ENCODE results near the gene PIWIL4.

Gene PIWIL4

DNA sequence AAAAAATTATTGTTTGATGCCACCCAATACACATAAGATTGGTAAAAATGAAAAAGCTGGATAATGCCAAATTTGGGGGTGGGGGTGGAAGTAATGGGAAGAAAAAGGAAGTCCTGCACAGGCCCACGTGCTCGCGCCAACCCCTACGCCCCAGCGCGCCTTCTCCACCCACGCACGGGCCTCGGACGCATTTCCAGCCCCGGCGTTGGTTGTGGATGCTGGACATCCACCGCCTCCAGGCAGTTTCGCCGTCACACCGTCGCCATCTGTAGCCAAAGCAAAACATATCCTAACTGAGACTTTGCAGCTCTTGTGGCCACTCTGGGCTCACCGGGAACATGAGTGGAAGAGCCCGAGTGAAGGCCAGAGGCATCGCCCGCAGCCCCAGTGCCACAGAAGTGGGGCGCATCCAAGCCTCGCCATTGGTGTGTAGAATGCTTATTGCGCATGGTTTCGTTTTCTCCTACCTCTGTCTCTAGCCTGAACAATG, at the start of gene PIWIL4:
Gene PIWIL4 (plus strand): TSS at position 188 of the 490 bp plus-strand sequence. CDS start 151 bp downstream, at position 339.
- DNase-seq (ENCODE audit: low spot score) = no peak

DNA sequence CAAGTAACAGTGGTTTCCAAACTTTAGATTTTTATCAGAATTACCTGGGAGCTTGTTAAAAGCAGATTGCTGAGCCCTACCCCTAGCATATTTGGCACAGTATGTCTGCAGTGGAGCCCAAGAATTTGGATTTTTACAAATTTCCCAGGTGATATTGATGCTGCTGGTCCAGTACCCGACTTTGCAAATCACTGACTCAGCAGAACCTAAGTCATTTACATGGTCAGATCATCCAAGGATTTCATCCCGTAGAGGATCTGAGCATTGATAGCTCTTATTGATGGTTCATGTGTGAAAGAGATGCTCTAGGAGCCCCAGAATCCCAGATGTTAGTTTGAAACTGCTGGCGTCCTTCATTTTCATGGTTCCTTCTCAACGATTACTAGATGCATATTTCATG, 48.9 kb upstream of the PIWIL4 start:
- no peak for DNase-seq (ENCODE audit: low spot score)

GRCh38 chr11:94519478-94520084, 47.6 kb upstream of the PIWIL4 start:
- DNase-seq (ENCODE audit: low spot score) = peak; percentile 20

GRCh38 chr11:94521684-94522083, 45.5 kb upstream of the PIWIL4 start:
- DNase-seq (ENCODE audit: low spot score) = peak; percentile 28

GRCh38 chr11:94524341-94524740, 42.8 kb upstream of the PIWIL4 start:
- DNase-seq (ENCODE audit: low spot score) = no peak

DNA sequence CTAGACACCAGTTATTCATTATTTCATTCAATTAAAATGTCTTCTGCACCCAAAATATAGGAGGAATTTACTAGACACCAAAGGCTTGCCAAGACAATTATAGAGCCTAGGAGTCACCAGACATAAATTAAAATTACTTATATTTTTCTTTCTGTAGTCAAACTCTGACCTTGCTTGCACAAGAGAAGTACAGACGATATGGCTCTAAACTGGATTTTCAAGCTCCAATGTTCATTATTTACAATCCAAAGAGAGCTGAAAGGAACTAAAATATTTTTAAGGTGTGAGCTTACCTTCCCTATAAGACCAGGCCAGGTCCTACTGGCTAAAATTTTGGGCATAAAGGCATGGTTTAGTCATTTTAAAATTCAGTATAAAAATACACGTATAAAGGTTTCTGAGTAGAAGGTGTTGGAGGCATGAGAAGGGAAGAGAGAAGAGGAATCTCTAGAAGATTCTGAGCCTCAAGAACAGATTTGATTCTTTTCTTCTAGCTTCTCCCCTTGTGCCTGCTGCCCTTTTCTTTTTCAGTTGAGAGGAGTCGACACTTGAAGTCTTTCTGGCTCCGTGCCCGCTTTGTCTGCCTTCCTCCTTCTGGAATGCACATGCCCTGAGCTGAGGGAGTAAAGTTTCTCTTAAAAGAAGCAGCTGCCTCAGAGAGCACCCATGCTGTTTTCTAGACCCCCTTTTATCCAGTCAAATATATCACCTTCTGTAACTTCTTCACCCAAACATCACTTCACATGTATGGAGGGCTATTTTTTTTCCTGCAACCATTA, 41.4 kb upstream of the PIWIL4 start:
- peak; percentile 15 for DNase-seq (ENCODE audit: low spot score)

DNA sequence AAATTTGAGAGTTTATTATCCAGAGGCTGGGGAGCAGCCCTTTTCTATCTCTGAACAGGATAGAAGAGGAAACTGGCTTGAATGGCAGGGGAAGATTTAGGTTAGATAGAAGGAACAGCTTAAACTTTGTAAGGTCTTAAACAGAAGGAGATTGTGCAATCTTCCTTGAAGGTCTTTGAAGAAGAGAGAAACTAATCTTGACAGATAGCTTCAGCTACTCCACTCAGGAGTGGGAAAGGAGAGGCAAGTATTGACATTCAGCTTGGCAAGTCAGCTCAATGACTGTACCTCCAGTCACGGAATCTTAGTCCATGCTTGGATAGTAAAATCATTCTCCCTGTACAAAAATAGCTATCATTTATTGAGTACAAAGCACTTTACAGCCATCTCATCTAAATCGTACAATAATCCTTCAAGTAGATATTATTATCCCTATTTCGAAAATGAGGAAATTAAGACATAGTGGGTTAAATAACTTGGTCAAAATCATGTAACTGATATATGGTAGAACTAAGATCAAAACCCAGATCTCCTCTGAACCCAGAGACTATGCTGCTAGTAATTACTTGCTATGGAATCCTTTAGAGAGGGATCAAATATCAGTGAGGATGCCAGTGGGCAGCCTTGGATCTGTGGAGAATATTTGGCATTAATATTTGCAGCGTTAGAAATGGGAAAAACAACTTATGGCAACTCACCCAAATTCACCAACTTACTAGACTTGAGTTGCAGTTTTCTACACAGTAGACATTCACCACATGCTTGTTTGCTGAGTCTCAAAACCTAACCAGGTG, 40.3 kb upstream of the PIWIL4 start:
- DNase-seq (ENCODE audit: low spot score) = no peak

- no peak for DNase-seq (ENCODE audit: low spot score)
Observed at GRCh38 chr11:94528551-94528950, 38.6 kb upstream of the PIWIL4 start.

DNA sequence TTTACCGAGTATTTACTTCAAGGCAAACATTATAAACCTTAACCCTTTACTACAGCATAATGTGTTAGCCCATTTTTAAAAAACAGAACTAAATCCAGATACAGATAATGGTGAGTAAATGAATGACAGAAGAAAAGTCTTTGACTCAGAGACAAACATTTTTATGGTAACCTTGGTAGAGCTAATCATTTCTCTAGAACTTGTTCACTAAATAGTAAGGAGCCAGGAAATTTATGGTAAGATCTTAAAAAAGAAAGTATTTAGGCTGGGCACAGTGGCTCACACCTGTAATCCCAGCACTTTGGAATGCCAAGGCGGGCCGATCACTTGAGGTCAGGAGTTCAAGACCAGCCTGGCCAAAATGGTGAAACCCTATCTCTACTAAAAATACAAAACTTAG, 35.0 kb upstream of the PIWIL4 start:
- DNase-seq (ENCODE audit: low spot score) = no peak

GRCh38 chr11:94533206-94533605, 34.0 kb upstream of the PIWIL4 start:
- no peak for DNase-seq (ENCODE audit: low spot score)

DNA sequence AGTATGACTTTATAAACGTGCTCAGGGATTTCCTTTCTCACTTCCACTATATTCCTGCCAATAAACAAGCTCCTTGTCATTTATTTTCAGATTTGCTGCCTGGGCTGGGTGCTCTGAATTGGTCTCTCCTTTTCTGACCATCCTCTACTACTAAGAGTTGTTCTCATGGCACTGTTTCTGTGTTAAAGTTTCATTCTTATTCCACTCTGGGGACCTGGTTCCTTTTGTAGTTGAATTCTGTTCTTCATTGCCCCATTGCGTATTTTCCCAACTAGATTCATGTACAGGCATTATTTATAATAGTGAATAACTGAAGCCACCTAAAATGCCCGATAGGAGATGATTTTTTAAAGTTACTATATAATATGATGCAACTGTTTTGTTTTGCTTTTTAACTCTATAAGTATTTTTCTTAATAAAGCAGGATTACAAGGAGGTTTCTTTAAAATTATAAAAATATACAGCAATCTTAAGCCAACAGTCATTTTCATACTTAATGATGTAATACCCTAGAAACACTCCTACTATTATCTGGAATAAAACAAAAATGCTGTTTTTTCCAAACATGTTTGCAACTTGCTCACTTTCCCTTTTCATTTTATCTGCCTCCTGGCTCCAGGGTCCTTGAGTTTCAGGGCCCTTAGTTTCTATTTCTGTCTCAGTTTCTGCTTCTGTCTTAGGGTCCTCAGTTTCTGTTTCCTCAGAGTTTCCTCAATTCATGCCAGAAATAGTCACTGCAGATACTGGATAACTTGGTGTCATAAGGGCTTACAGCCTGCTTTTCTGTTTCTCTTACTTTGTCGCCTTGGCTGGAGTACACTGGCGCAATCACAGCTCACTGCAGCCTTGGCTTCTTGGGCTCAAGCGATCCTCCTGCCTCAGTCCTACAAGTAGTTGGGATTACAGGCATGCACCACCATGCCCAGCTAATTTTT, 33.2 kb upstream of the PIWIL4 start:
- no peak for DNase-seq (ENCODE audit: low spot score)

DNA sequence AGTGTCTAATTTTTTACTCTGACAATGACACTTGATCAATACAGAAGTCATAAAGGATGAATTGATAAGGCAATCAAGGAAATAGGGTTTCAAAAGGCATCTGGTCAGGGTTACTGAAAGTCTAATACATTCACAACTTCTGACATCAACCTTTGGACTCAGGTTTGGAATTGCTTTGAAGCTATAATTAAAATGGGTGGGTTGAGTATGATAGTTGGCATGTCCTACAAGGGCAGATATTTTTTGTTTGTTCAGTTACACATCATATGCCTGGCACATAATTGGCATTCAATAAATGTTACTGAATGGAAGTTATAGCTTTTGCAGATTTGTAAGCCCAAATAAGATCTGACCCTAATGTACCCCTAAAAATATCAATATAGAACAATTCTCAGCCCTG, 30.8 kb upstream of the PIWIL4 start:
- DNase-seq (ENCODE audit: low spot score) = no peak

DNA sequence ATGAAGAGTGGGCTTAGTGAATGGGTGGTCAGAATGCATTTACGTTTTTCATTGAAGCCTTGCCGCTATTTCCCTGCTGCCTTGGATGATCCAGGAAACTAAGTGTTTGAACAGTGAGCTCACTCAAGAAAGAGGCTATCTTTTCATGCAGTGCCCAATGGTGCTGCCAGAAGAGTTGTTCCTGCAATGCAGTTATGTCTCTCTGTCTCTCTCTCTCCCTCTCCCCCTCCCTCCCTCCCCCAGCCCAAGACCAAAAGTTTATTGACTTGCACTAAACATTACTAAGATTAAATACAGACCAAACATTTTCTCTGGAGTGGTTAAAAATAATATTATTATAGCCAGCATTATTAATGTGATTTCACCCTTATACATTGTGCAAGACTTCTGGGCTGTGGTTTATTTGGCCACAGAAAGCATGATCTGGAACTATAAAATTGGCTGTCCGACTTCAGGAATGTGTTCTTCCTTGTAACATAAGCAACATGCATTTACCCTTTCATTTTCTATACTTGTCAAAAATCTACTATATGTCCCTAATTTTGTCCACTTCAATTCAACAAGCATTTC, 30.1 kb upstream of the PIWIL4 start:
- DNase-seq (ENCODE audit: low spot score) = peak; percentile 36

- no peak for DNase-seq (ENCODE audit: low spot score)
Observed at GRCh38 chr11:94539420-94539819, 27.7 kb upstream of the PIWIL4 start.

DNA sequence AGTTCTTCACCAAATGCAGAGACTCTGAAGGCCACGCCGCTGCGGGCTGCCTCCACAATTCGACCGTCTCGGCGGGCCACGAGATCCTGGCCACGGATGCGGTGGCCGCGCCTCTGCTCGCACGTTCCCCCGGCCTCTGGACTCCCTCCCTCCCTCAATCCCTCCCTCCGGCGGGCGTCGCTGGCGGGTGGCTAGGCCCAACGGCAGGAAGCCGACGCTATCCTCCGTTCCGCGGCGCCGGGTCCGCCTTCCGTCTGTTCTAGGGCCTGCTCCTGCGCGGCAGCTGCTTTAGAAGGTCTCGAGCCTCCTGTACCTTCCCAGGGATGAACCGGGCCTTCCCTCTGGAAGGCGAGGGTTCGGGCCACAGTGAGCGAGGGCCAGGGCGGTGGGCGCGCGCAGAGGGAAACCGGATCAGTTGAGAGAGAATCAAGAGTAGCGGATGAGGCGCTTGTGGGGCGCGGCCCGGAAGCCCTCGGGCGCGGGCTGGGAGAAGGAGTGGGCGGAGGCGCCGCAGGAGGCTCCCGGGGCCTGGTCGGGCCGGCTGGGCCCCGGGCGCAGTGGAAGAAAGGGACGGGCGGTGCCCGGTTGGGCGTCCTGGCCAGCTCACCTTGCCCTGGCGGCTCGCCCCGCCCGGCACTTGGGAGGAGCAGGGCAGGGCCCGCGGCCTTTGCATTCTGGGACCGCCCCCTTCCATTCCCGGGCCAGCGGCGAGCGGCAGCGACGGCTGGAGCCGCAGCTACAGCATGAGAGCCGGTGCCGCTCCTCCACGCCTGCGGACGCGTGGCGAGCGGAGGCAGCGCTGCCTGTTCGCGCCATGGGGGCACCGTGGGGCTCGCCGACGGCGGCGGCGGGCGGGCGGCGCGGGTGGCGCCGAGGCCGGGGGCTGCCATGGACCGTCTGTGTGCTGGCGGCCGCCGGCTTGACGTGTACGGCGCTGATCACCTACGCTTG, 23.2 kb upstream of the PIWIL4 start, which contains the start of gene FUT4:
Gene FUT4 (plus strand): TSS at position 227 of the 951 bp plus-strand sequence. CDS start 213 bp downstream, at position 440.
- DNase-seq (ENCODE audit: low spot score) = peak; percentile 91

DNA sequence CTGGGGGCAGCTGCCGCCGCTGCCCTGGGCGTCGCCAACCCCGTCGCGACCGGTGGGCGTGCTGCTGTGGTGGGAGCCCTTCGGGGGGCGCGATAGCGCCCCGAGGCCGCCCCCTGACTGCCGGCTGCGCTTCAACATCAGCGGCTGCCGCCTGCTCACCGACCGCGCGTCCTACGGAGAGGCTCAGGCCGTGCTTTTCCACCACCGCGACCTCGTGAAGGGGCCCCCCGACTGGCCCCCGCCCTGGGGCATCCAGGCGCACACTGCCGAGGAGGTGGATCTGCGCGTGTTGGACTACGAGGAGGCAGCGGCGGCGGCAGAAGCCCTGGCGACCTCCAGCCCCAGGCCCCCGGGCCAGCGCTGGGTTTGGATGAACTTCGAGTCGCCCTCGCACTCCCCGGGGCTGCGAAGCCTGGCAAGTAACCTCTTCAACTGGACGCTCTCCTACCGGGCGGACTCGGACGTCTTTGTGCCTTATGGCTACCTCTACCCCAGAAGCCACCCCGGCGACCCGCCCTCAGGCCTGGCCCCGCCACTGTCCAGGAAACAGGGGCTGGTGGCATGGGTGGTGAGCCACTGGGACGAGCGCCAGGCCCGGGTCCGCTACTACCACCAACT, 22.4 kb upstream of the PIWIL4 start:
- peak; percentile 39 for DNase-seq (ENCODE audit: low spot score)

- no peak for DNase-seq (ENCODE audit: low spot score)
Observed at GRCh38 chr11:94545264-94546161, 21.7 kb upstream of the PIWIL4 start.

- DNase-seq (ENCODE audit: low spot score) = no peak
Observed at GRCh38 chr11:94546162-94546470, 21.1 kb upstream of the PIWIL4 start.

GRCh38 chr11:94546886-94547285, 20.3 kb upstream of the PIWIL4 start:
- no peak for DNase-seq (ENCODE audit: low spot score)

Measured in AG08396 (cell line).